Muscle layer of colon (tissue), 2 donors: ENCODE results near the gene MEI4.

ENCODE experiments used
- H3K27ac ChIP-seq: one replicate; pipeline ENCODE4 v1.7.0; 2013; ENCODE audit warnings: low read depth, mild to moderate bottlenecking, low read length, moderate library complexity
- H3K27me3 ChIP-seq, 2 donors: one replicate each; pipeline ENCODE4 v1.7.0; 2013; ENCODE audit warnings: low read length in 2 of 2, mild to moderate bottlenecking in 2 of 2; ENCODE audit not compliant: insufficient read depth in 2 of 2, control insufficient read depth in 1 of 2
- H3K36me3 ChIP-seq: one replicate; pipeline ENCODE4 v1.7.0; 2013; ENCODE audit warnings: mild to moderate bottlenecking, low read length; ENCODE audit not compliant: insufficient read depth
- H3K4me1 ChIP-seq: one replicate; pipeline ENCODE4 v1.7.0; 2013; ENCODE audit warnings: mild to moderate bottlenecking, low read length; ENCODE audit not compliant: insufficient read depth
- H3K4me3 ChIP-seq, 2 donors: one replicate each; pipeline ENCODE4 v1.7.0; 2013; ENCODE audit warnings: low read length in 2 of 2, low read depth in 1 of 2, mild to moderate bottlenecking in 1 of 2, moderate library complexity in 1 of 2
- H3K9ac ChIP-seq: one replicate; pipeline ENCODE4 v1.7.0; 2013; ENCODE audit warnings: low read length
- H3K9me3 ChIP-seq: one replicate; pipeline ENCODE4 v1.7.0; 2013; ENCODE audit warnings: mild to moderate bottlenecking, low read length
- donor health status: abdominal sarcoma.
- donor health status: Adenocarcinoma of cecum.

MEI4 gene

GRCh38 chr6:77972334-77972733, 319.5 kb downstream of the MEI4 start:
- no peaks in the 10 kb centered on the region for H3K9me3 ChIP-seq
- H3K27me3 ChIP-seq, result no peaks in the 10 kb centered on the region
- no peak overlapping the region for H3K9ac ChIP-seq
- H3K36me3 ChIP-seq, result no peaks in the 10 kb centered on the region
- no peak overlapping the region for H3K4me3 ChIP-seq
- no peaks in the 10 kb centered on the region for H3K4me1 ChIP-seq
- no peak overlapping the region for H3K27ac ChIP-seq
